Sciatic nerve (tissue), 2 donors: ENCODE data around the gene PTPRD. TPM values are rescaled to one million over a fixed set of nuclear protein-coding genes. Genes with fewer than 3 reads are reported as not detected.

Experiments used
- ATAC-seq: fragments of 200-7000 bp; cut with Tn5 transposase; one replicate; pipeline ENCODE4 v1.9.1; 2020; ENCODE audit warnings: mild to moderate bottlenecking, moderate library complexity
- DNase-seq: peaks from one replicate; pipeline ENCODE4 v3.0.0-alpha.2; 2020; ENCODE audit warnings: low spot score
- intact Hi-C: fragments of 100-400 bp; cut with DNase I; formaldehyde crosslinking; loops from one replicate; pipeline ENCODE4 v1.14.2; 2022
- total RNA-seq: library from RNA; stranded (reverse); fragmentation: NEBNext Ultra II Directional; extraction: Animal tissue kit (Norgen Biotek cat#: 25700); gene quantifications from one replicate; pipeline ENCODE4 v1.2.1, GENCODE V29; 2021
- donor health status: DM: no; HTN: no; CAD: no.
- donor health status: DM: no; HTN: no; CAD: no.

PTPRD gene
- total RNA-seq, 1 donor from 2014 or later: 4.7 TPM

DNA sequence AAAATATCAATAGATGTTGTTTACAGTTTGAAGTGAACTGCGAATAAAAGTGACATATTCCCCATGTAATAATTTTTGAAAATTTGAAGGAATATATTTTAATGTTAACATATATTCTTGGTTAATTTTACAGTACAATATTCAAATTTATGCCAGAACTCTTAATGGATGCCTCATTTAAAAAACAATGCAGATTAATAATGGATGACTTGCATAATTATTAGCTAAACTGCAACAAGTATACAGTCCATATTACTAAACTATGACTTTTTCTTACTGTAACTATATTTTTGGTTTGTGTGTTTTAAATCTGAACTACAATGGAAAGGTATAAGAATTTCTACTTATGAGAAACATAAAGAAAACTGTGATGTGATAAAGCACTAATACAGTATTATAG lies 1390.1 kb downstream of the PTPRD start:
- DNase-seq (no peak), ATAC-seq (no peak)
- intact Hi-C loops: no loop called here

DNA sequence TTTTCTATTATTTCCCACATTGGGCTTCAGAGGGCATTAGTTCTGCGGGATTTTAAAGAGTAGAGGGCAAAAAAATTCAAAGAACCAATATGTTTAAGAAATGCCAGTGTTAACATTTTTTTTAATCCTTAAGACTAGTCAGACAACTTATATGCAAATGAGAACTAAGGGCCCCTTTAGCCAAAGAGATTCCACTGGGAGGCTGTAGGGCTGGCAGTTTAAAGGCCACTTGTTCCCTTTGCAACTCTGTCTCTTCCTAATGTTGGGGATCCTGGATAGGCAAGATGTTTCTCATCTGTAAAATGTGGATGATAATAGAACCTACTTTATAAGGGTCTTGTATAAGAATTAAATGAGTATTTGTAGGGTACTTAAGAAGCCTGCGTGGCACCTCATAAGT lies 1395.9 kb downstream of the PTPRD start:
- intact Hi-C loops: no loop called here
- no peak for DNase-seq
- no peak for ATAC-seq

DNA sequence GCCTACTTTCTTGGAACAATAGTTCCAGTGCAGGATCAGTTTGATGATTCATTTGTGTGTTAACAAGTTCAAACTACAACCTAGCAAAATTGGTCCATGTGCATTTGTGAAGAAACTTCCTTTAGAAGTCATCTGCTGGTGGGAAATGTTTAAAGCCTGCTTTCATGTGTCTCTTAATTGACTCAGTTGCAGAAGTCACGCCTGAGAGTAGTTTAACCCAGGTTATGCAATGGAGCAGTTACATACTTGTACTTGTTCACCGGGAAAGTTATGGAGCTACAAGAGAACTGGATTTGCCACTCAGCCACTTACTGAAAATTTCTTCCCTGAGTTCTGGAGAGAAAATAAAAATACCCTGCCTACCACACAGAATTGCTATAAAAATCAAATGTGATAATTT lies 1397.8 kb downstream of the PTPRD start:
- intact Hi-C loops: no loop called here
- no peak for ATAC-seq

DNA sequence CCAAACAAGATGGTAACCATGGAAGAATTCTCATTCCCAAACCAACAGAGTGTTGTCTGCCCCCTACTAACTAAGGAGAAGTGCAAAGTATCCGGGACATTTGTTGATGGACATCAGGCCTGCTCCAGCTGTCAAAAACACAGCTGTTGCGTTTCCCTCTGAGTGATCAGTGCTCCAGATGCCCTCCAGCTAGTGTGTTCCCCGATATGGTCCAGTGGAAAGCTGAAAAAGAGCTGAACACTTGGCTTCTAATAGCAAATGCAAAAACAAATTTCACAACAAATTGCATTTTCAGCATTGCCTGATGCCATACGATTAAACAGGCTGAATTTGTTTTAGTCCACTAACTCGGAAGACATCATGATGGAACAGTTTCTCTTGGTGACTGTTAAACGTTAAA lies 1398.7 kb downstream of the PTPRD start:
- ATAC-seq (no peak), DNase-seq (no peak)
- intact Hi-C loops: no loop called here

More for the DNA sequence above, 1397.8 kb downstream of the PTPRD start:
- no peak for DNase-seq

DNA sequence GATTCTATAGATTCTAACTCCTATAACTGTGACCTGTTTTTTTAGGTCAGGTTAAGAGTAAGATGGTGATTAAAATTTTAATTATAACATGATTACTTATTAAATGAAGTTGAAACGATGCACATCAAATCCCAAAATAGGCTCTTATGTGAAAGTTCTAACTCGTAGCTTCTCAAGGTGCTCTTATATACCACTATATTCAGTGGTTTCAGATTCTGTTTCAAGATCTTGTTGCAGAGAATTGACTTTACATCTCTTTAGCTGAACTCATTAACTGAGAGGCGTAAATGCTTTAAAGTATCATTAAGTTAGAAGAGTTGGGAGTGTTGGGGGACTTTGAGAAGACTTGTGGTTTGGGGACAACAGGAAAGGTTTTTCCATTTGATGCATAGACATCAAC lies 1399.8 kb downstream of the PTPRD start:
- intact Hi-C loops: no loop called here

DNA sequence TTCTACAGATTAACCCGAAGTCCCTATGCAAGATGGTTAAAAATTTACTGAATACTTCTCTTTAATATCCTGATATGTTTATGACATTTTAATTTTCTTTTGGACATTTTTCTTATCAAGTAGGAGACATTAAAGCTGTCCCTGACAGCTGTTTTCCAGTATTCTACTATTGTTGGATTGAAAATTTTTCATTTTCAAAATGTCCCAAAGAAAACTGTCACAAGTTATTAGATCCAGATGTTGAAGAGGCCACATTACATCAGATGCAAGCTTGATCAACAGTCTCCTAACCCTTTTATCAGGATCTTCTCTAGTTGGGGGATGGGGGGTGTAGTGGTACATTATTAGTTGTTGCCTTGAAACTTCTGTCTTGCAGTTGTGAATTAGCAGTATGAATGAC lies 1410.5 kb downstream of the PTPRD start:
- no peak for ATAC-seq
- DNase-seq: no peak
- intact Hi-C loops: no loop called here

More for the DNA sequence above, 1399.8 kb downstream of the PTPRD start:
- no peak for DNase-seq
- no peak for ATAC-seq

DNA sequence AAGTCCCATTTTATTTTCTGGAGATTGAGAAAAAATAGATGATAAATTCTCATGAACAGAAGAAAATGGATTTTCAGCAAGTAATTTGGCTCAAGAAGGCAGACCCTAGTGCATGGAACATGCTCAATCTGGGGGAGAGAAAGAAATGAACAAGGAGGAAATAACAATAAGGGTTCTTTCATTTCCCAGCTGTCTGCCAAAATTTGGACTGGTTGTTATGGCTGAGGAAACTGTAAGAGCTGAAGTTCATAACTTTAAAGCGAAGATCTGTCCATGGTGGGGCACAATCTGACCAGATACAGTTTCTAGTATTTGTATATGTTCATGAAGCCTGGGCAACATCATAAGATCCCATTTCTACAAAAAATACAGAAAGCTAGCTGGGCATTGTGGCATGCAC lies 1426.7 kb downstream of the PTPRD start:
- ATAC-seq: no peak
- intact Hi-C loops: no loop called here
- DNase-seq: no peak

DNA sequence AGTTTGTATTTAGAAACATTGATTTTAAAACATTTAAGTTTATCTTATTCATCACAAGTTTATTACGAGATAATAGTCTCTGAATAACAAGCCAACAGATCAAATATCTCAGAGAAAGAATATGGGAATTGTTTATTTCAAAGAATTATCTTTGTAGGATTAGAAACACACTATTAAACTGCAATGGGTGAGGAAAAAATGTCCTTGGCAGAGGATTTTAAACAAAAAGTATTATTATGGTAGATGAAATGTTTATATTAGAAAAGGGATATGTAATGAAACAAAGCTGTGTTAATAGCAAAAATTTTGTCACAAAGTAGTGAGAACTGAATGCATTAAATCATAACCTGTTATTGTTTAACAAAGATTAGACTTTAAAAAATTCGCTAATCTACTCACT lies 1430.4 kb downstream of the PTPRD start:
- DNase-seq: no peak
- ATAC-seq: no peak
- intact Hi-C loops: no loop called here

DNA sequence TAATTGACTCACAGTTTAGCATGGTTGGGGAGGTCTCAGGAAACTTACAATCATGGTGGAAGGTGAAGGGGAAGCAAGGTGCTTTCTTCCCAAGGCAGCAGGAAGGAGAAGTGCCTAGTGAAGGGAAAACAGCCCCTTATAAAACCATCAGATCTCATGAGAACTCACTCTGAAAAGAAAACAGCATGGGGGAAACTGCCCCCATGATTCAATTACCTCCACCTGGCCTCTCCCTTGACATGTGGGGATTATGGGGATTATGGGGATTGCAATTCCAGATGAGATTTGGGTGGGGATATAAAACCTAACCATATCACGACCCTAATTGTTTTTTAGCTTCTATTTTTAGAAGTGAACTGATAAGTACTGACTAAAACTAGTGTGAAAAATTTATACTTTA lies 1435.7 kb downstream of the PTPRD start:
- intact Hi-C loops: no loop called here
- ATAC-seq: no peak
- no peak for DNase-seq

DNA sequence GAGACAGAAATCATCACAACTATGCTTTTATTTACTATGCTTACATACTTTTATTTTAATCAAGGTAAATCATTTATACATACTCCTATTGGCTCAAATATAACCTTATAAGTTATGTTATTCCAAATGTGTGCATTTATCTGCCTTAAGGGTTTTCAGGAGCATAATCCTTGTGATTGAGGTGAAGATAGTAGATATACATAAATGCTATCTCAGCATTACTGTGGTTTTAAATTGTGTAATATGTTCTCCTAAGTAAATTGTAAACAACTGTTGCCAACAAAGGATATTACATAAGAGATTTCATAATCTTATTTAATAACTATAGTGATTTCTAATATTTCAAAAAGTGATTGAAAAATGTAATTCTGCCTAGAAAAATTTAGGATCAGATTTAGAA lies 1438.4 kb downstream of the PTPRD start:
- DNase-seq (no peak), ATAC-seq (no peak)
- intact Hi-C loops: no loop called here

DNA sequence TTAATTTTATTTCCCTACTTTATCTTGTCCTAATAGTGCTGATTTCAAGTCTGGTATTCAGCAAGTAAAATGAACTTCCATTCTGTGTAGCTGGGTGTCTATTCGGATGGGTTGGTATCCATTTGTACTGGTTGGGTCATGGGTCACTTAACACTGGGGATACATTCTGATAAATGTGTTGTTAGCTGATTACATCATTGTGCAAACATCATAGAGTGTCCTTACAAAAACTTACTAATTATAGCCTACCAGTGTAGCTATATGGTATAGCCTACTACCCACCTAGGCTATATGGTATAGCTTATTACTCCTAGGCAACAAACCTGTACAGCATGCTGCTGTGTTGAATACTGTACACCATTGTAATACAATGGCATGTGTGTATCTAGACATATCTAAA lies 1439.5 kb downstream of the PTPRD start:
- no peak for DNase-seq
- ATAC-seq: no peak
- intact Hi-C loops: no loop called here

DNA sequence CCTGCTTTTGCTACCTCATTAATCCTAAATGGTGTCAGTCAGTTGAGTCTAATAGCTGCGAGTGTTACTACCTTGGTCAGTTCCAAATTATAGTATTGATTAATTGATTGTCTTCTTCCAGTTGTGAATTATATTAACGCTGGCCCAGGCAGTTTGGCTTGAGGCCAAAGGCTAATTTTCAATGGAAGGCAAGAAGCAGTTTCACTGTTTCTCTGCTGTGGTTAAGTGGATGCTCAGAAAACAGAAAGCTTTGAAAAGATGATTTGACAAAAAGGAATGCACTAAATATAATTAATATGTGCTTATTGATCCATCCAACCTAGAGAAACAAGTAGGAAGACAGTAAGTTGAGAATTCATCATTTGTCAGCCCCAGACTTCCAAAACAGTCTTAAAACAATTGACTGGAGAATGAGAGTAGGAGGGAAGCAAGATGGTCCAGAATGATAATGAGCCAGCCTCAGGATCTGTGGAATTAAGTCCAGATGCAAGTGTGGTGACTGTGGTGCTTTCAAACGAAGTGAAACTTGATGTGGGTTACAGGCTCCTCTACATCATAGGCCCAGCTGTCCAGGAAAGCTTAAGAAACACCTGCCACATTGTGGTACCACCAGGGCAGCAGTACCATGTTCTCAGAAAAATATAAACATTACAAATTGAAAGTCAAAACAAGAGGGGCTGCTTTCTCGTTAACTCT lies 1442.2 kb downstream of the PTPRD start:
- no peak for DNase-seq
- no peak for ATAC-seq
- intact Hi-C loops: no loop called here

DNA sequence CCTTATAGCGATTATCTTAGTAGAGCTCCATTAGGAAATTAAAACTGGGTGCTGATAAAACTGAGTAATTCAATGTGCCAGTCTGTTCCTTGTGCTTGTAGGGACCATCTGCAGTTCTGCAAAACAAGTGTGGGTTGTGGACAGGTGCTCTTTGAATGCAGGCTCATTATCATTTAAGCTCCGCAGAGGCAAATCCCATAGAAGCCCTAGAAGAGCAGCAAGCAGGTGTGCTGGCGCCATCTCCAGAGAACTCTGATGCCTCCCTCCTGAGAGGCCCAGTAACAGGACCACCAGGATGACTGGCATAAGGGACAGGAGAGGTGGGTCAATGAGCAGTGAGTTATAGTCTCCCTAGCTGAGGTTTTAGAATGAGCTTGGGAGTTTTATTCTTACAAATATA lies 1470.8 kb downstream of the PTPRD start:
- DNase-seq (no peak), ATAC-seq (no peak)
- intact Hi-C loops: no loop called here

DNA sequence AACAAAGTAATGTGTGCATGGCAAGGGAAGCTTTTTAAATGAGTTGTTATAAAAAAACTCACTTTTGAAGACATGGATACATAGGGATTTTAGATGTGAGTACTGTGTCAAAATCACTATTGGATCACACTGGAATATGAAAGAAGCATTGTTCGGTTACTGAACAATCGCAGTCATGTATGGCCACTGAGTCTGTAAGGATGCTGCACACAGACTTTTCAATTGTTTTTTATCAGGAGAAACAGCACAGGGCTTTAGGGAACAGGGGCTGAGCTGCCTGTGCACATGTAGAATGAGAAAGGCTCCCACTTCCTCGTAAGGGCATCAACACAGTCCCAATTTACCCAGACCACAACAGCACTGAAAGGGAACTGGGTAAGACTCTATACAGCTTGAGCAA lies 1479.3 kb downstream of the PTPRD start:
- DNase-seq: no peak
- intact Hi-C loops: no loop called here
- ATAC-seq: no peak

DNA sequence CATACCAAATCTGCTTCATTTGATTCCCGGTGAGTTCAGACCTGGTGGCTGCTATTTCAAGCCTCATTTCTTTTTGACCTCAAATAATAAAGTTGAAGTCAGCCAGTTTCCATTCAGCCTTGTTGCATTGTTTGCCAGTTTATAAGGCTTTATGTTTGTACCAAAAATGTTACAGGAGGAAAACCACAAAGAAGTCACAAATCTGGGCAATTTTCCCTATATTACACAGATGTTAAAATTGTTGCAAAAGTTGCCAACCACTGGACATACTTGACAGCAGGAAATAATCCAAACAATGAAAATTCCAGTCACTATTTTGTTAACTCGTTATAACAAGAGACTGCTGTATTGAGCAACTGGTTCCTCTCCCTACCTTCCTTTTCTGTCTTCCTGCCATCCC lies 1488.2 kb downstream of the PTPRD start:
- DNase-seq (no peak), ATAC-seq (no peak)
- intact Hi-C loops: no loop called here

DNA sequence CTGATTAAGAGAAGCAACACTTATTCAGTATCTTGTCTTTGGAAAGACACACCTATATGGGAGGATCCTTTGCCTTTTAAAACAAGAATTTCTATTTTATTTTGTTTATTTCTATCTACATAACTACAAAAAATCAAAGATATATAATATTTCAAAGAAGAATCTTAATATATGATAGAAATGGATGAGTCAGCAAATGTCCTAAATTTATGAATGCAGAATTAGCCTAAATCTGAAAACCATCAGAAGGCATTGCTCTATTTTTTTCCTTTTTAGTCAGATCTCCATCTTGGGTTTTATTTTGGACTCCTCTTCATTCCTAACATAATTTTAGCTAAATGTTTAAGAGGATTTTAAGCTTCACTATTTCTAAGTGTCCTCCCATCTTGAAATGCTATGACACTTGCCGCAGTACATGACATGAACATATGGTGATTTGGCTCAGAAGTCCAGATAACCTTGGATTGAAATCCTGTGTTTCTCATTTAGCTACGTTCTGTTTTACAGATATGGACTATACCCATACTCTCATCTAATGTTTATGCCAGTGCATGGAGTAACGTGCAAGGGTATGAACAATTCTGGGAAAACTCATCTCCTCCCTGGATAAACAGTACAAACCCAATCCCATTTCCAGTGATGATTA lies 1490.4 kb downstream of the PTPRD start:
- DNase-seq (no peak), ATAC-seq (no peak)
- intact Hi-C loops: no loop called here

DNA sequence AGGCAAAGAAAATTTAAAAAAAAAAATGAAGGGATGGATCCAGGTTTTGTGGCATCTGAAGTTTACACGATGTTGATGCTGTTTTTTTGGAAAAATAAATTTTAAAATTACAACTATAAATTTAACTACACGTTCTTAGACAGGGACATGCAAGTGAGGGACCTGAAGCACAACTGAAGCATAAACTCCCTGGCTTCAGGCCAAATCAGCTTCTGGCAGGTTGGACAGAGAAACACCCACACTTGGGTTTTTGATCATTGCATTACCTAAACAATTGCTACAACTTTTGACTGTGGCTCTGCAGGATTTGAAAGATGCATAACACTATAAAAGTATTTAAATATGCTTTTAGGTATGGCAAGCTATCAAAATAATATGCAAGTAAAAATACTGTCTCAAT lies 1494.9 kb downstream of the PTPRD start:
- intact Hi-C loops: no loop called here
- ATAC-seq (no peak), DNase-seq (no peak)

DNA sequence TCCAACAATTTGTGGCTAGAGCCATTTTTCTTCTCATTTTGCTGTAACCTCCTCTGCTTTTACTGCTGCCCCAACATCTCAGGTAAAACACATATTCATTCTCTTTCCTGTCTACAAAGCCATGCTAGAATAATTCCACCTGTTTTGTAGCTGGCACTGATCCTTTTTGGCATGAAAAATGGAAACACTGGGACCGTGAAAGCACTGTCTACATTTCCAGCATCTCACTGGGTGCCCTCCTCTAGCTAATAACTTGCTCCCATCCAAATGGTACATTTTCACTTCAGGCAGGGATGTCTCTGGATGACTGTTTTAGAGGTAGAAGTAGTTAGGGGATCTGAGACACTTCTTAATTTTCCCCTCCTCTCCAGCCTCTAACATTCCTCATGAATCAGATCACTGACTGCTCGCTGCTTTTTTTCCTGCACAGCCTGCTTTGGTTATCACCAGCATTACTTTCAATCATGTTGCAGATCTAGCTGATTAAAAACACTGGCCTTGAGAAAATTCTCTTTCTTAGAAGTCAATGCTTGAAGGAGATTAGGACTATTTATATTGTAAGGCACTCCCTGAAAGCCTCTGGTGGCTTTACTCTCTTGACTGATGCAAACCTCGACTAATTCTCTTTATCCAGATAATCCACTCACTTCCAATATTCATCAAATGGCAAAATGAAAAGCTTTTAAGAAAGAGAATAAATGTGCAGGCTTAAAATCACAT lies 1500.6 kb downstream of the PTPRD start:
- DNase-seq (no peak), ATAC-seq (no peak)
- intact Hi-C loops: no loop called here

DNA sequence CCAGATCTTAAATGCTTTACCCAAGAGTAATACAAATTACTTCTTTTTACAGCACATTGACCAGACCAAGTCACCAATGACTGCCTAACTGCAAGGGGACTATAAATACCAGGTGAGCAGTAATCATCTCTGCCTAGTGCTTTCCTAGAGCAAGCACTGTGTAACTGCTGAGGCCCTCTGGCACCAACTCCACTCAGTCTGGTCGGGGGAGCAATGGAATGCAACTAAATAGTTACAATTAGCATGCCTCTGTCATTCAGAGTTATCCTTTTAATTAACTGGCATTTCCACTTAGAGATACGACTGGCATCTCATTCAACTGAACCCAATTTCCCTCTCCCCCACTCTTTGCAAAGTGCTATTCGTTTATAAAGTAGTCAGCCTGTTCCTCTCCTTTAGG lies 1504.2 kb downstream of the PTPRD start:
- DNase-seq (no peak), ATAC-seq (no peak)
- intact Hi-C loops: no loop called here

DNA sequence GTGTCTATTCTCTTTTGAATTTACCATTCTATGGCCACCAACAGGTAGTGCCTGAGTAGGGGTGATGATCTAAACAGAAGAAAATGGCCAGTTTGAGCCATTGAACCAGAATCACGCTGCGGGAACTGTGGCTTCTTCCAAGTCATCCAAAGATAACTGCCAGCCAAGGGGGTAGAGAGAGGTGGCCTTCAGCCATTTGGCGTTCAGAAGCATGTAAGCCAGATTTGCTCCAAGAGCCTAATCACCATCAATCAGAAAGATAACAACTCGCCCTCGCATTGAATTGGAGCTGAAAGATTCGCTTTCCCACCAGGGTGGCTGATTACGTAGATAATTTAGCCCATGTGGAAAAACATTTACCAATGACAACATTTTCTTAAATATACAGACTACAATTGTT lies 1510.5 kb downstream of the PTPRD start:
- intact Hi-C loops: no loop called here
- no peak for ATAC-seq
- no peak for DNase-seq

DNA sequence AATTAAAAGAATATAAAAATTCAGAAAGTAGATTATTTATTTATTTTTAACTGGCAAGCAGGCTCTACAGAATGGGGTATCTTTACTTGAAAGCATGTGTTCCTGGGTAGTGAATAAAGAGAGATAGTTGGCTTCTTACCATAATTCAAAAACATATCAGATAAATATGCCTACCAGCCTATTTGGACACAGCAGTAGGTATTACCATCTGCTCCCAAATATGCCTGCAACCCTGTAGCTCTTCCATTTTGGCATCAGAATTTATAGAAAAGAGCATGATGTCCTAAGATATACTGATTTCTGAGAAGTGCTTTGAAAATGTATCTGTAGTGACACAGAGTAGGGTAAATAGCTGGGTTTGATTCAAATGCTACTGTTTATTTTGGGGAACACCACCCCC lies 1512.7 kb downstream of the PTPRD start:
- ATAC-seq: no peak
- intact Hi-C loops: no loop called here
- no peak for DNase-seq
